ENCODE data around the gene MYBPC3.

Gene MYBPC3

DNA sequence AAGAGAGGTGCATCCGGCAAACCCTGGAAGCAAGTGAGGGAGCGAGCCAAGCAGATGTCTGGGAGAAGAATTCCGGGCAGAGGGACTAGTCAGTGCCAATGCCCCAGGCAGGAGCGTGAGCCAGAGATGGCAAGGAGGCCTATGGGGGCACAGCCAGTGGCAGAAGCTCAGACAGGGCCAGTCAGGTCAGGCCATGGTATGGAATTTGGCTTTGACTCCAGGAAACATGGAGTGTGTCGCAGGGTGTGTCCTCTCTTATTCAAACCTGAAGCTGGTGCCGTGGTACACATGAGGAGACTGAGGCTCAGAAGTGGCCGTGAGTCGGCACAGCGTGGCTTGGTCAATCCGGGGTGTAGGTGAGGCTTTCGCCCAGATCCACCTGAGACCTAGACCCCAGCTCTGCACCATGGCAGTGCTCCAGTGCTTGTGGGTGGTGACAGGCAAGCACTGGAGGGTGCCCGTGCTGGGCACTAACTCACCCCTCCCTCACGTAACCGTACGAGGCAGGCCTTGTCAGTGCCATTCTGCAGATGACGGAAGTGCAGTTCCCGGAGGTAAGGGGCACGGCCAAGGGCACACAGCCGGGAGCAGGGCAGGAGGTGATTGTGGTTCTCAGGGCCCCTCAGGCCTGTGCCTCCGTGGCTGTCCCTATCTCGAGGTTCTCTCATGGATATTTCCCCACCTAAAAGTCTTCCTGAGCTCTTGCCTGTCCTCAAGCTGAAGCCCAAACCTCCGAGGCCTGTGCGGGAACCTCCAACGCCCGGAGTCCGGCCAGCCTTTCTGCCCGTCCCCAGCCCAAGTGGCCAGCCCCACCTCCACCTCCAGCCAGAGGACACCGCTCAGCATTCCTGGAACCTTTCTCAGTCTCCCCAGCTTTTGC is 36.4 kb upstream of the MYBPC3 start:
- no peak for DNase-seq
- intact Hi-C loops (cut with DNase I), result no loop called here

GRCh38 chr11:47387944-47388696 is 35.6 kb upstream of the MYBPC3 start:
- intact Hi-C loops (cut with DNase I), result no loop called here
- DNase-seq, result no peak

DNA sequence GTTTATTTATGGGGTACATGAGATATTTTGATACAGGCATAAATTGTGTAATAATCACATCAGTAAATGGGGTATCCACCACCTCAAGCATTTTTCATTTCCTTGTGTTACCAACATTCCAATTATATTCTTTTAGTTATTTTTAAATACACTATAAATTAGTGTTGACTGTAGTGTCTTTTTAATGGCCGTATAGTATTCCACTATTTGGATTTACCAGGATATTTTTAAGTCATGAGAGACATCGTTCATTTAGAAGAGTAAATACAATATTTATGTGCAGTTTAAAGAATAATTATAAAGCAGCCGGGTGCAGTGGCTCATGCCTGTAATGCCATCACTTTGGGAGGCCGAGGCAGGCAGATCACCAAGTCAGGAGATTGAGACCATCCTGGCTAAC is 32.0 kb upstream of the MYBPC3 start:
- intact Hi-C loops (cut with DNase I), result no loop called here
- no peak for DNase-seq

DNA sequence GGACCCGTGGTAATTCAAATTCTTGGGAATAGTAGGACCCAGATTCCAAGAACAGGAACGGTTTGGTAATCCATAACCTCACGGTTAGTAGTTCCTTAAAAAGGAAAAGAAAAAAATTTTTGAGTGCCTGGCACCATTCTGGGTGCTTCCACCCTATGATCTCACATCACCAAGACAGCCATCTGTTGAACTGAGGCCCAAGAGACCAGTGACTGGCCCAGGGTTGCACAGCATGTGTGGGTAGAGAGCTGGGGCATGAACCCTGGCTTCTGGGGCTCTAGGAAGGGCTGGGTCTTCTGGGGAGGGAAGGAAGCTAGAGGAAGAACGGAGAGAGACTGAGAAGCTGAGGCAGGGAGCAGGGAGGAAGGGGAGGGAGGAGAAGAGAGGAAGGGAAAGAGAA is 30.6 kb upstream of the MYBPC3 start:
- intact Hi-C loops (cut with DNase I), result no loop called here
- DNase-seq, result no peak

GRCh38 chr11:47380078-47380477 is 27.6 kb upstream of the MYBPC3 start:
- intact Hi-C loops (cut with DNase I), result no loop called here
- no peak for DNase-seq

DNA sequence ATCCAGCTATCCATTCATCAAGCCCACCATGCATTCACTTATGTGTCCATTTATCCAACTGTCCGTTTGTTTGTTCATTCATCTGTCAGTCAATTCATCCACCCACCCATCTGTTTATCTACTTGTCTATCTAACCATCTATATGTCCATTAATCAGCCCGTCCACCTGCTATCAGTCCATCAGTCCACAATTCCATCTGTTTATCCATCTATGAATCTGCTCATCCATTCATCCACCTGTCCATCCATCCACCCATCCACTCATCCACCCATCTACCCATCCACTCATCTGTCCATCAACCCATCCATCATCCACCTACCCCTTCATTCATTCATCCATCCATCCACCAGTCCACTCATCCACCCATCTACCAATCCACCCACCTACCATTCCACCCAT is 26.8 kb upstream of the MYBPC3 start:
- intact Hi-C loops (cut with DNase I), result no loop called here
- no peak for DNase-seq

DNA sequence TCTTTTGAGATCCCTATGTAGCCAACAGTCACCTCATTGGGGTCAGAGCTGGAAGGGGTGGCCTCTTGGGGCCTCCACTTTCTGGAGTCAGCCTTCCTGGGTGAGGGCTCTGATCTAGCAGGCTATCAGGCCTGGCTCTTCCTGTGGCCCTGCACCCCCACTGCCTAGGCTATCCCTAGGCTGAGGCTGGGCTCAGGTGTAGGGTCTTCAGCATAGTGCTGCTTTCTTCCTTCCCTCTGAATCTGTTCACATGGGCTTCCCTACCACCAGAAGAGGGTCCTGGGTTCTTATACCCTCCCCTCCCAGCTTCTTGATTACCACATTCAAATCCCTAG is 26.3 kb upstream of the MYBPC3 start:
- intact Hi-C loops (cut with DNase I), result no loop called here
- DNase-seq, result no peak

- intact Hi-C loops (cut with DNase I), result no loop called here
- peak in 28 of 42 donors; percentile 38 to 76 (median 54) for DNase-seq
Observed at GRCh38 chr11:47378010-47378835, 25.7 kb upstream of the MYBPC3 start, which contains the start of gene SPI1. TSS of gene SPI1 (minus strand) at chr11:47378547. CDS start at chr11:47378353, 194 bp downstream.

DNA sequence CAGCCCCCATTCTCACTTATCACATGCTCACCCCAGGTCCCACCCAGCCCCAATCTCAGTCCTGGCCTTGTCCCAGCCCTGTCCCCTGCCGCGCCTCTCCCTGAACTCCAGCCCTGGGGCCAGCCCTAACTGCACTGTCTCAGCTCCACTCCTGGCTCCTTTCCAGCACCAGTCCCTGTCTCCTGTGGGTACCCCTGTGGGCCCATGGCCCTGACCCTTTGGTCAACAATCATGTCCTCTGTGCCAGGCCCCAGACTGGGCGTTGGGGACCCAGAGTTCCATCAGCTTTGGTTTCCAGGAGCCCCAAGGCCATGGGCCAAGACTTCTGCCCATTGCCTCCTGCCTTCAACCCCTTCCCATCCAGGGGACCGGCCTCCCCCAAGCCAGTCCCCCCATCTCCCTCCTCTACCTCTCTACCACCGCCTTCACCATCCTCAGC is 25.1 kb upstream of the MYBPC3 start:
- intact Hi-C loops (cut with DNase I), result no loop called here
- DNase-seq, result no peak

DNA sequence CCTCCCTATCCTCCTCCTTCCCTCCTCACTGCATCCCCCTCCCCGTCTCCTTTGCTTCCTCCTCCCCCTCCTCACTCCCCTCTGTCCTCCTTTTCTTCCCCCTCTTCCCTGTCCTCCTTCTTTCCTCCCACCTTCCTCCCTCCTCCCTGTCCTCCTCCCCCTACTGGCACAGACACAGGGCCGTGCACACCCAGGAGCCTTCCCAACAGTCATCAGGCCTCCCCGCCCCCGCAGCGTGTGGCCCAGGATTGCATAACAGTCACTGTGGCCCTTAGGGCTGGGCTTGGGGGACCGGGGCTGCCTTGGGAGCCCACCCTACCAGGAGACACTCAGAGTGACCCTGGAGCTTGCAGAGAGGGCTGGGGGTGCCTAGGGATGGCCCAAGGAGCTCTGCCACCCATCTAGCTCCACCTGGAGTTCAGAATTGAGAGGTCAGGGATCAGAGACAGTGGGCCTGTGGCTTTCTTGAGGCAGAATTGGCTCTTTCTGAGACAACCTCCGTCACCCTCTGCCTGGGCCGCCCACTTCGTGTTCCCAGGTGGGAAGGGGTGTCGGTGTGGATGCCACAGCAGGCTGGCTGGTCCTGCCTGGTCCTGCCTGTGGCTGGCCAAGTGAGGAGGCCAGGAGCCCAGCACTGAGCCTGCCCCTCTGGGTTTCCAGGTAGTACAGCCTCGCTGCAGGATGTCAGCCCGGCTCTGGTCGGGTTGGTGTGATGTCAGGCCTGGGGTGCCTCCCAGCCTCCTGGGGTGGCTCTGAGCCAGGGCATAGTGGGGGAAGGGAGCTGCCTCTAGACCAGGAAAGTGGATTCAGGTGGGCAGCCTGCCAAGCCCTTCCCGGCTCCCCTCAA is 24.2 kb upstream of the MYBPC3 start:
- peak in 13 of 42 donors; percentile 25 to 67 (median 50) for DNase-seq
- intact Hi-C loops (cut with DNase I), result no loop called here

- DNase-seq, result no peak
- intact Hi-C loops (cut with DNase I), result no loop called here
Observed at GRCh38 chr11:47376107-47376524, 23.6 kb upstream of the MYBPC3 start.

- intact Hi-C loops (cut with DNase I), result no loop called here
- DNase-seq, result no peak
Observed at GRCh38 chr11:47375546-47376085, 23.1 kb upstream of the MYBPC3 start.

DNA sequence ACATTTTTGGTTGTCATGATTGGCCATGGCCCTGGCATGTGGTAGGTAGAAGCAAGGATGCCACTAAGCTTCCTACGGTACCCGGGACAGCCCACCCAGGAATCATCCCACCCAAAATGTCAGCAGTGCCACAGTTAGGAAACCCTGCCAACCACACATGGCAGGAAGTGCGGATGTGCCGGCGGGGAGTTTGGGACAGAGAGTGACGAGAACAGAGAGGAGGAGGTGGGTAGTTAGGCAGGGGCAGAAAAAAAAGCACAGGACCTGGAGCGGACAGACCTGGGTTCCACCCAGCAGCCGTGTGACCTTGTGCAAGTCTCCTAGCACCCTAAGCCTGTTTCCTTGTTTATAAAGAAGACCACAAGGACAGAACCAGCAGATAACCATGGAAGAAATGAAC is 22.5 kb upstream of the MYBPC3 start:
- intact Hi-C loops (cut with DNase I), result no loop called here
- no peak for DNase-seq

DNA sequence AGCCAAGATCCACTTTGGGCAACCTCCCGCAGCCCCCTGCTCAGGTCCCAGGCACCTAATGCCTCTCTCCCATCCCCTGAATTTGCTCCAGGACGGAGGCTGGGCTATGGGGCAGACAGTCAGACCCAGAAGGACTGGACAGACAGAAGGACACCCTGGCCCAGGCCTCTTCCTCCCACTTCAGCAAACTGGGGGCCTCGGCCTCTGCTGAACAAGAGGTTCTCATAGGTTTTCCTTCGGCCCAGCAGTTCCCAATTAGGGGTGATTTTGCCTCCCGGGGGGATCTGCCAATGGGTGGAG is 22.2 kb upstream of the MYBPC3 start:
- no peak for DNase-seq
- intact Hi-C loops (cut with DNase I), result no loop called here

- intact Hi-C loops (cut with DNase I), result no loop called here
- DNase-seq, result peak; percentile 69 to 94 (median 84)
Observed at GRCh38 chr11:47373876-47374719, 21.6 kb upstream of the MYBPC3 start.

GRCh38 chr11:47372422-47372821 is 19.9 kb upstream of the MYBPC3 start:
- intact Hi-C loops (cut with DNase I), result no loop called here
- DNase-seq, result no peak

DNA sequence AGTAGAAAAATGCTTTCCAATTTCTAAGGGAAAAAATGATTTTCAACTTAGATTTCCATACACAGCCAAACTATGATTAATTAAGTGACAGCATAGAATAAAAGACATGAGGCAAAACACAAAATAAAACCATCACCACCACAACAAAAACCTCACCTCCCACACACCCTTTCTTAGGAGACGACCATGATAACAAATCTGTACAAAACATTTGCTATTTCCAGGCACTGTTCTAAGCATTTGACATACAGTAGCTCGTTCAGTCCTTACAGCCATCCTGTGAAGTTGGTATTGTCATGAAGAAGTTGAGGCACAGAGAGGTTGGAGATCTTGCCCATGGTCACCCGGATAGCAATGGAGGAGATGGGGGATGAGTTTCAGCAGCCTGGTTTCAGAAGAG is 17.2 kb upstream of the MYBPC3 start:
- intact Hi-C loops (cut with DNase I), result no loop called here
- no peak for DNase-seq

DNA sequence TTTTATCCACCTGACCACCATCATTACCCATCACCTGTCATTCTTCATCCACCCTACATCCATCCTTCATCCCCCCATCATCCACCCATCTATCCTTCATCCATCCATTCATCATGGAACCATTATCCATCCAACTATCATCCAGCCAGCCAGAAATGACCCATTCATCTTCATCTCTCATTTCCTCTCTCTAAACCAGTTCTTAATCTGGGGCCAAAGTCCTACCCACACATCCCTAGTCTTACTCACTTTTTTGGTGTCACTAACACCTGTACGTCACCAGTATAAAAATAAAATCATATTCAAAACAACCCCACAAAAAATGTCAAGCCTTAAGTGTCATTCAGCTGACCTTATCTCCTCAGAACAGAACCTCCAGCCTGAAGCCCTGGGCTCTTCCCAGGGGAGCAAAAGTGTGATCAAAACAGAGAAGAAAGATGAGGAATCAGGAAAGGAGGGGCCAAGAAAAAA is 13.6 kb upstream of the MYBPC3 start:
- DNase-seq, result no peak
- intact Hi-C loops (cut with DNase I), result no loop called here

Measured in head of caudate nucleus (tissue), 42 donors.